ENCODE measurements around the gene CDH22.

GRCh38 chr20:46200582-46201570 lies 107.4 kb downstream of the CDH22 start:
- TF ChIP-seq CTCF (conservative IDR thresholded peaks at IDR 0.05; ENCODE audit: low read depth in 2 of 2) (no peak), CREB1 (CRISPR knock-in tag; IDR thresholded peaks at IDR 0.05; ENCODE audit: low read depth) (no peak), REST (IDR thresholded peaks at IDR 0.05; ENCODE audit: unreplicated experiment) (no peak), POLR2AphosphoS5 (IDR thresholded peaks at IDR 0.05; ENCODE audit: low read depth) (no peak), JUNB (IDR thresholded peaks at IDR 0.05; ENCODE audit: unreplicated experiment) (no peak), EZH2phosphoT487 (IDR thresholded peaks at IDR 0.05; ENCODE audit: unreplicated experiment) (no peak)

All from GM23338 (cell line).